DLD1 (cell line): ENCODE results near the gene ST3GAL3.
"Not testable (repeated sequence)": the region's sequence is repeated elsewhere in the genome, so short reads cannot be mapped to it uniquely, and the experiment has no call there.

Experiments
- in situ Hi-C: cut with HindIII; loops from 2 replicates; pipeline ENCODE4 v1.10.0; 2017; ENCODE audit warnings: low sequenced_read_pairs

The ST3GAL3 gene

GRCh38 chr1:43814401-43814800, 107.1 kb downstream of the ST3GAL3 start:
- in situ Hi-C loops, result no loop called here

GRCh38 chr1:43817304-43817939, 110.1 kb downstream of the ST3GAL3 start:
- in situ Hi-C loops, result no loop called here

GRCh38 chr1:43818691-43819090, 111.4 kb downstream of the ST3GAL3 start:
- in situ Hi-C loops, result no loop called here

- in situ Hi-C loops, result no loop called here
These were observed 112.0 kb downstream of the ST3GAL3 start for GRCh38 chr1:43819357-43819756.

GRCh38 chr1:43821471-43821870, 114.1 kb downstream of the ST3GAL3 start:
- in situ Hi-C loops, result no loop called here

GRCh38 chr1:43822040-43822690, 114.8 kb downstream of the ST3GAL3 start:
- in situ Hi-C loops, result no loop called here

GRCh38 chr1:43824795-43825194, 117.5 kb downstream of the ST3GAL3 start:
- in situ Hi-C loops, result no loop called here

GRCh38 chr1:43828574-43828973, 121.2 kb downstream of the ST3GAL3 start:
- in situ Hi-C loops, result no loop called here

GRCh38 chr1:43830802-43831201, 123.5 kb downstream of the ST3GAL3 start:
- in situ Hi-C loops, result no loop called here

- in situ Hi-C loops, result no loop called here
These were observed 124.5 kb downstream of the ST3GAL3 start for GRCh38 chr1:43831851-43832250.

- in situ Hi-C loops, result no loop called here
These were observed 124.9 kb downstream of the ST3GAL3 start for GRCh38 chr1:43832255-43832654.

GRCh38 chr1:43832998-43833397, 125.7 kb downstream of the ST3GAL3 start:
- in situ Hi-C loops, result no loop called here

- in situ Hi-C loops, result not testable (repeated sequence)
These were observed 126.6 kb downstream of the ST3GAL3 start for GRCh38 chr1:43833902-43834279.

GRCh38 chr1:43834280-43835081, 127.1 kb downstream of the ST3GAL3 start:
- in situ Hi-C loops, result loop anchor here (5.0 kb wide), 2 partner anchors 72 to 103 kb away; no protein-coding TSS in a partner anchor

- in situ Hi-C loops, result loop anchor here (5.0 kb wide), 2 partner anchors 73 to 102 kb away; no protein-coding TSS in a partner anchor
These were observed 128.0 kb downstream of the ST3GAL3 start for GRCh38 chr1:43835082-43836021.

- in situ Hi-C loops, result loop anchor here (5.0 kb wide), 2 partner anchors 74 to 101 kb away; no protein-coding TSS in a partner anchor
These were observed 129.1 kb downstream of the ST3GAL3 start for GRCh38 chr1:43836267-43836951.

GRCh38 chr1:43839056-43839455, 131.7 kb downstream of the ST3GAL3 start:
- in situ Hi-C loops, result loop anchor here (5.0 kb wide), 2 partner anchors 77 to 98 kb away; no protein-coding TSS in a partner anchor

GRCh38 chr1:43841321-43842174, 134.2 kb downstream of the ST3GAL3 start:
- in situ Hi-C loops, result no loop called here

- in situ Hi-C loops, result no loop called here
These were observed 134.8 kb downstream of the ST3GAL3 start for GRCh38 chr1:43842175-43842498.
